Psoas muscle (tissue), 8 donors: Measurements from ENCODE around the gene TPPP3. TPM values are rescaled to one million over a fixed set of nuclear protein-coding genes. Genes with fewer than 3 reads are reported as not detected.

Experiments
- ATAC-seq, 4 donors: fragments of 200-7000 bp; cut with Tn5 transposase; one replicate each; pipeline ENCODE4 v1.9.1; 2020; ENCODE audit warnings: moderate library complexity in 3 of 4, mild to moderate bottlenecking in 2 of 4
- DNase-seq, 2 donors: peaks; one replicate each; pipeline ENCODE4 v3.0.0-alpha.2; 2020
- H3K27ac ChIP-seq: fragments of 200-600 bp; one replicate; pipeline ENCODE4 v1.8.0; 2022
- H3K27me3 ChIP-seq, 3 donors: fragments of 200-600 bp in 1 of 3; one replicate each; pipeline versions ENCODE4 v1.6.1 to v1.8.0; 2013 to 2022; ENCODE audit warnings: low read length in 2 of 3, mild to moderate bottlenecking in 2 of 3, moderate library complexity in 1 of 3; ENCODE audit not compliant: insufficient read depth in 3 of 3
- H3K36me3 ChIP-seq, 2 donors: fragments of 200-600 bp in 1 of 2; one replicate each; pipeline versions ENCODE4 v1.6.1 to v1.8.0; 2013 to 2022; ENCODE audit warnings: low read depth in 1 of 2, mild to moderate bottlenecking in 1 of 2, moderate library complexity in 1 of 2; ENCODE audit not compliant: insufficient read depth in 1 of 2
- H3K4me1 ChIP-seq: fragments of 200-600 bp; one replicate; pipeline ENCODE4 v1.8.0; 2022
- H3K4me3 ChIP-seq: fragments of 200-600 bp; one replicate; pipeline ENCODE4 v1.8.0; 2022; ENCODE audit warnings: mild to moderate bottlenecking
- H3K9me3 ChIP-seq: fragments of 200-600 bp; one replicate; pipeline ENCODE4 v1.8.0; 2022
- CTCF ChIP-seq: fragments of 200-600 bp; IDR thresholded peaks from one replicate; pipeline ENCODE4 v1.8.0; 2022; ENCODE audit warnings: antibody characterized with exemption
- WGBS, 3 donors: extraction: QIAGEN DNeasy Blood & Tissue Kit; methylation state at CpG; one replicate each; pipeline versions ENCODE4 v1.1.6 to v1.1.7; 2013; 5-methylcytosine and 5-hydroxymethylcytosine counted together
- intact Hi-C, 2 donors: fragments of 100-400 bp; cut with DNase I; formaldehyde crosslinking; loops; one replicate each; pipeline versions ENCODE4 v1.11.0 to v1.14.2; 2022
- polyA plus RNA-seq, 3 donors: library from polyadenylated mRNA; stranded (reverse); fragments of 200-250 nt; gene quantifications; one replicate each; pipeline ENCODE4 v1.2.3, GENCODE V29; 2013
- total RNA-seq, 4 donors: library from RNA; stranded (reverse); fragmentation: NEBNext Ultra II Directional in 2 of 4; extraction: Animal tissue kit (Norgen Biotek cat#: 25700) in 2 of 4; gene quantifications; one replicate each; pipeline versions ENCODE4 v1.2.1 to v1.2.4, GENCODE V29; 2021 to 2023
- donor health status: healthy with polysubstance abuse.
- donor health status: DM: no; HTN: no; CAD: no; lungs with moderate emphysema.
- donor health status: Bipolar disorder and iron deficiency.
- donor health status: healthy.
- donor health status: DM: yes; HTN: yes; CAD: no.
- donor health status: DM: no; HTN: no; CAD: no.
- donor health status: DM: no; HTN: no; CAD: no.
- donor health status: DM: yes; HTN: yes; CAD: no.

Gene TPPP3
- total and polyA plus RNA-seq, 7 donors = 5.3 to 36.4 (median 21.4) TPM

GRCh38 chr16:67387479-67388079 is 5.7 kb downstream of the TPPP3 start:
- Histone ChIP-seq H3K4me1 (peaks cover 13% of the 10 kb centered on the region), H3K4me3 (no peak overlapping the region), H3K27ac (no peak overlapping the region), H3K36me3 (no peaks in the 10 kb centered on the region), H3K9me3 (no peaks in the 10 kb centered on the region), H3K27me3 (peaks cover 0 to 4% (median 0%) of the 10 kb centered on the region in 3 donors)
- 87 to 91% (median 89%) methylated on average over 8 of the region's 8 CpGs for WGBS, 3 donors
- TF ChIP-seq CTCF = no peak
- ATAC-seq (no peak), DNase-seq (no peak)
- intact Hi-C loops = no loop called here

GRCh38 chr16:67386861-67387455 is 6.3 kb downstream of the TPPP3 start:
- H3K9me3 ChIP-seq = no peaks in the 10 kb centered on the region
- intact Hi-C loops = no loop called here

DNA sequence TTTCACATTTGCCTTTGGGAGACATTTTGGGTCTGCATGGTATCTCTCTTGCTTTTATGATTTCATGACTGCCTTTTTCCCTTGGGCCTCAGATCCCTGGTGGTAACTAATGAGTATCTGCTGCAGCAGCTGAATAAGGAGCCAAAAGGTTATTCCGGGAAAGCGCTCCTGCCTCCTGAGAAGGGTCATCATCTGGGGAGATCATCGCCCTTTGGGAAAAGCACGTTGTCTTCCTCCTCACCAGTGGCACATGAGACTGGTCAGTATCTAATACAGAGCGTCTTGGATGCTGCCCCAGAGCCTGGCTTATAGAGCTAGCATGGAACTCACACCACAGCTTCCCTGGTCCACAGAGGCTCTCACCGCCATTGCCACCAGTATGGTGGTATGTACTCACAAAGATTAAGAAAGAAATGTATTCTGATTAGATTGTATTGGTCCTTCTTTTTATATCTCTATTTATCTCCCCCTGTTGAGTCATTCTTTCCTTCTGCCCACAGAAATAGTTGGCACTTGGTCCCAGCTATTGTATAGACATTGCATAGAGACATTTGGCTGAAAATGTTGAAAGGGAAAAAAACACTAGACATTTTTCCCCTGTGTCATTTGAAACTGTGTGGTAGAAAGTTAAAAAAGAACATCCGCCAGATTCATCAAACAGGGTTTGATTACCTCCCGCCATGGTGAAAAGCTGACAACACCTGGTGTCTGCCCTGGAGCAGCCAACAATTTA is 8.4 kb downstream of the TPPP3 start:
- 79 to 85% (median 82%) methylated on average over 8 of the region's 8 CpGs for WGBS, 3 donors
- peaks cover 15% of the 10 kb centered on the region for H3K4me1 ChIP-seq
- peak in 1 of 4 donors; percentile 20 for ATAC-seq

More at GRCh38 chr16:67386861-67387455, 6.3 kb downstream of the TPPP3 start:
- Histone ChIP-seq H3K4me3 (no peak overlapping the region), H3K4me1 (peaks cover 10% of the 10 kb centered on the region), H3K27me3 (peaks cover 0 to 3% (median 0%) of the 10 kb centered on the region in 3 donors), H3K27ac (no peak overlapping the region), H3K36me3 (no peaks in the 10 kb centered on the region)
- DNase-seq (no peak), ATAC-seq (no peak)
- WGBS, 3 donors = 96% methylated on average over 5 of the region's 5 CpGs
- no peak for TF ChIP-seq CTCF

DNA sequence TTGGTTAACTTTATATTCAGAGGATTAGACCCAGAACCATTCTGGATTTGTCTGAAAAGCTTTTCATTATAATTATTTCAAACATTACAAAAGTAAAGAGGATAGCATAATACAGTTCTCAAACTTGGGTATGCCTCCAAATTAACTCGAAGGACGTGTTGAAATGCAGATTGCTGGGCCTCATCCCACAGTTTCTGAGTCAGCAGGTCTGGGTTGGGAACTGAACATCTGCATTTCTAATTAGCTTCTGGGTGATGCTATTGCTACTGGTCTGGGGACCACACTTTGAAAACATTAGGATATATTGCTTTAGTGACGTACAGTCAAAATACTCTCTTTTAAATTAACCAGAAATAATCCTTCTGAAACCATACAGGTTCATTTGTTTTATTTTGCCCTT is 10.0 kb downstream of the TPPP3 start:
- WGBS, 3 donors = 79 to 84% (median 83%) methylated on average over 3 of the region's 3 CpGs
- DNase-seq (no peak), ATAC-seq (no peak)
- H3K4me1 ChIP-seq = peaks cover 14% of the 10 kb centered on the region
- H3K4me3 ChIP-seq = no peak overlapping the region
- no peak overlapping the region for H3K27ac ChIP-seq
- H3K27me3 ChIP-seq = no peaks in the 10 kb centered on the region
- no peaks in the 10 kb centered on the region for H3K9me3 ChIP-seq
- no peaks in the 10 kb centered on the region for H3K36me3 ChIP-seq
- TF ChIP-seq CTCF = no peak
- intact Hi-C loops = no loop called here

More for the DNA sequence above, 8.4 kb downstream of the TPPP3 start:
- H3K27me3 ChIP-seq = no peaks in the 10 kb centered on the region
- DNase-seq = no peak
- H3K4me3 ChIP-seq = no peak overlapping the region
- no peaks in the 10 kb centered on the region for H3K9me3 ChIP-seq
- TF ChIP-seq CTCF = no peak
- intact Hi-C loops = no loop called here
- no peak overlapping the region for H3K27ac ChIP-seq
- H3K36me3 ChIP-seq = no peaks in the 10 kb centered on the region
